ENCODE measurements around the gene RBMS3. TPM values are rescaled to one million over a fixed set of nuclear protein-coding genes. Genes with fewer than 3 reads are reported as not detected.

RBMS3 gene
- total RNA-seq, 1 experiment from 2014 or later: 5.9 TPM

DNA sequence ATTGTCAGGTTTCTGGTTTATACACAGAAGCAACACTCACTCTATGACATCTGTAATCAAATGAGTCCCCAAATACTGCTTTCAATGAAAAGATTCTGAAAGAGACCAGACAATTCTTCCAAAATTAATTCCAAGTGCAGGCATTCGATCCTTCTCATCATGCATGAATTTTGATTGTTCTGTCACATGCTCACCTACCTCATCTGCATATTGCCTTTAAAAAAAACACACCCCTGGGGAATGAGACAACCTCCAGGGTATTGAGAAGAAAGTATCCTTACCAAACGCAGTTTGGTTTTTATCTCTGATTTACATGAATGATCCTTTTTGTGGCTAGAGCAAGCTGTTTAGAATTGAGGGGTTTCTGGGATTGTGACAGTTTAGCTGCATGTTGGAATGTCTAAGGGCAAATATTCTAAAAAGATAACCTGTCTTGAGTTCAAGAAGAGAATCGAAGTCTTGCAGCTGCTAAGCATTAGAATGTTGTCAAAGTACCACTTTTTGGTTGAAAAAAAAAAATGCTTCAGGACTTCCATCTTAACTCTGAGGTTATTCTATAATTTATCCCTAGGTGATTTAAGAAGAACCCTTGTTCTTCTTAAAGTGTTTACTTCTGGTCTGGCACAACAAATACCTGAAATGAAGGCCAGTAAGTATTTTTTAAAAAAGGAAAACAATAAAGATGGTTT is 653.1 kb downstream of the RBMS3 start:
- TF ChIP-seq, protein P1, sequence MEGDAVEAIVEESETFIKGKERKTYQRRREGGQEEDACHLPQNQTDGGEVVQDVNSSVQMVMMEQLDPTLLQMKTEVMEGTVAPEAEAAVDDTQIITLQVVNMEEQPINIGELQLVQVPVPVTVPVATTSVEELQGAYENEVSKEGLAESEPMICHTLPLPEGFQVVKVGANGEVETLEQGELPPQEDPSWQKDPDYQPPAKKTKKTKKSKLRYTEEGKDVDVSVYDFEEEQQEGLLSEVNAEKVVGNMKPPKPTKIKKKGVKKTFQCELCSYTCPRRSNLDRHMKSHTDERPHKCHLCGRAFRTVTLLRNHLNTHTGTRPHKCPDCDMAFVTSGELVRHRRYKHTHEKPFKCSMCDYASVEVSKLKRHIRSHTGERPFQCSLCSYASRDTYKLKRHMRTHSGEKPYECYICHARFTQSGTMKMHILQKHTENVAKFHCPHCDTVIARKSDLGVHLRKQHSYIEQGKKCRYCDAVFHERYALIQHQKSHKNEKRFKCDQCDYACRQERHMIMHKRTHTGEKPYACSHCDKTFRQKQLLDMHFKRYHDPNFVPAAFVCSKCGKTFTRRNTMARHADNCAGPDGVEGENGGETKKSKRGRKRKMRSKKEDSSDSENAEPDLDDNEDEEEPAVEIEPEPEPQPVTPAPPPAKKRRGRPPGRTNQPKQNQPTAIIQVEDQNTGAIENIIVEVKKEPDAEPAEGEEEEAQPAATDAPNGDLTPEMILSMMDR (conservative IDR thresholded peaks at IDR 0.05; ENCODE audit: low read depth, low read length): no peak
- no peak for TF ChIP-seq EZH2 (IDR thresholded peaks at IDR 0.05; ENCODE audit: borderline replicate concordance, low read depth, low read length, poor library complexity, severe bottlenecking)
- Histone ChIP-seq H3K9me3 (ENCODE audit: low read depth, low read length, poor library complexity, severe bottlenecking) (no peaks in the 10 kb centered on the region), H3K4me1 (ENCODE audit: insufficient read depth, low read length, poor library complexity, severe bottlenecking) (peaks cover 11% of the 10 kb centered on the region), H3K4me3 (ENCODE audit: low read depth, low read length, poor library complexity, severe bottlenecking) (no peak overlapping the region), H3K27me3 (replicated peaks; ENCODE audit: insufficient read depth, low read depth, low read length, poor library complexity) (no peaks in the 10 kb centered on the region), H3K36me3 (ENCODE audit: insufficient read depth, low read length, poor library complexity, severe bottlenecking) (no peaks in the 10 kb centered on the region), H3K27ac (ENCODE audit: low read depth, low read length, poor library complexity, severe bottlenecking) (no peak overlapping the region)
- POLR2A ChIA-PET (ENCODE audit: low non-redundant PET): no interaction called here
- intact Hi-C loops (cut with micrococcal nuclease; ENCODE audit: unreplicated experiment): no loop called here
- DNase-seq (ENCODE audit: low spot score): no peak
- no TSS peak for BruUV-seq (replicated peaks)
- CTCF ChIA-PET: no interaction called here

DNA sequence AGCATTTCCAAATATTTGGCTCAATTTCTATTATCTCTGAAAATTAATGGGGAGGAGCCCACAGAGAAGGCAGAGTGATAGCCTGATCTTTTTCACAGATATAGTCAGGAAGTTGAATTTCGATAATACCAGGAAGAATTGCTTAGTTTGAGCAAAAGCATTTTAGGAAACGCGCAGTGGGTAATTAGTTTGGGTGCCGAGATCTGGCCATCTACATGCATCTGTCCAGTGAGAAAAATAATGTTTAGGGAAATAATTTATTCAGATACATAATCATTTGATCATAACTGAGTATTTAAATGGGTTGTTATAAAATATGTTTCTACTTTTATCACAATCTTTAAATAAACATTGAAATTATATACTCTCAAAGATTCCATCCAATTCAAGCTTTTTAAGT is 653.9 kb downstream of the RBMS3 start:
- no peak for DNase-seq (ENCODE audit: low spot score)
- BruUV-seq (replicated peaks): no TSS peak
- POLR2A ChIA-PET (ENCODE audit: low non-redundant PET): no interaction called here
- TF ChIP-seq, protein P1 (conservative IDR thresholded peaks at IDR 0.05; ENCODE audit: low read depth, low read length): no peak
- no peak for TF ChIP-seq EZH2 (IDR thresholded peaks at IDR 0.05; ENCODE audit: borderline replicate concordance, low read depth, low read length, poor library complexity, severe bottlenecking)
- no peak overlapping the region for H3K4me3 ChIP-seq (ENCODE audit: low read depth, low read length, poor library complexity, severe bottlenecking)
- no peaks in the 10 kb centered on the region for H3K9me3 ChIP-seq (ENCODE audit: low read depth, low read length, poor library complexity, severe bottlenecking)
- H3K4me1 ChIP-seq (ENCODE audit: insufficient read depth, low read length, poor library complexity, severe bottlenecking): peaks cover 11% of the 10 kb centered on the region
- H3K27me3 ChIP-seq (replicated peaks; ENCODE audit: insufficient read depth, low read depth, low read length, poor library complexity): no peaks in the 10 kb centered on the region
- no peaks in the 10 kb centered on the region for H3K36me3 ChIP-seq (ENCODE audit: insufficient read depth, low read length, poor library complexity, severe bottlenecking)
- H3K27ac ChIP-seq (ENCODE audit: low read depth, low read length, poor library complexity, severe bottlenecking): no peak overlapping the region
- intact Hi-C loops (cut with micrococcal nuclease; ENCODE audit: unreplicated experiment): no loop called here
- CTCF ChIA-PET: no interaction called here

DNA sequence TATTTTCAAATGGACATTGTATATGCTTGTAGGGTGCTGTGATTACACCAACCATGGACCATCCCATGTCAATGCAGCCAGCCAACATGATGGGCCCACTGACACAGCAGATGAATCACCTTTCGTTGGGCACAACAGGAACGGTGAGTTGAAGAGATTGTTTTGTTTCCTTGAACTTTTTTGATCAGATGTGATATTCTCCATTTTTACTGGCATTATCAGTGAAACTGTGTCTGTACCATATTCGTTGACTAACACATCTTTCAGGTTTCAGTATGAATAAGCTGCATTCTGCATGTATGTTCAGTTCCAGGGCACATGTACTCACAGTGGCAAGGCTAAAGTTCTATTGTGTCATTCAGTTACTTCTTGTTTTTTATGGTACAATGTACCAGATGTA is 655.2 kb downstream of the RBMS3 start:
- ChIA-PET CTCF (no interaction called here), POLR2A (ENCODE audit: low non-redundant PET) (no interaction called here)
- peaks cover 11% of the 10 kb centered on the region for H3K4me1 ChIP-seq (ENCODE audit: insufficient read depth, low read length, poor library complexity, severe bottlenecking)
- no TSS peak for BruUV-seq (replicated peaks)
- H3K27ac ChIP-seq (ENCODE audit: low read depth, low read length, poor library complexity, severe bottlenecking): no peak overlapping the region
- H3K36me3 ChIP-seq (ENCODE audit: insufficient read depth, low read length, poor library complexity, severe bottlenecking): no peaks in the 10 kb centered on the region
- no peak for DNase-seq (ENCODE audit: low spot score)
- intact Hi-C loops (cut with micrococcal nuclease; ENCODE audit: unreplicated experiment): no loop called here
- no peaks in the 10 kb centered on the region for H3K9me3 ChIP-seq (ENCODE audit: low read depth, low read length, poor library complexity, severe bottlenecking)
- TF ChIP-seq, protein P1 (conservative IDR thresholded peaks at IDR 0.05; ENCODE audit: low read depth, low read length): no peak
- TF ChIP-seq EZH2 (IDR thresholded peaks at IDR 0.05; ENCODE audit: borderline replicate concordance, low read depth, low read length, poor library complexity, severe bottlenecking): no peak
- H3K4me3 ChIP-seq (ENCODE audit: low read depth, low read length, poor library complexity, severe bottlenecking): no peak overlapping the region
- H3K27me3 ChIP-seq (replicated peaks; ENCODE audit: insufficient read depth, low read depth, low read length, poor library complexity): no peaks in the 10 kb centered on the region

Data from A673 (cell line).